Iris pigment epithelial cell (primary cell): ENCODE measurements around the gene UGT2B11.
"Not testable (repeated sequence)": the region's sequence is repeated elsewhere in the genome, so short reads cannot be mapped to it uniquely, and the experiment has no call there.

ENCODE experiments used
- DNase-seq: peaks from one replicate; pipeline ENCODE4 v3.0.0-alpha.2; 2011; ENCODE audit warnings: low read depth

UGT2B11 gene

DNA sequence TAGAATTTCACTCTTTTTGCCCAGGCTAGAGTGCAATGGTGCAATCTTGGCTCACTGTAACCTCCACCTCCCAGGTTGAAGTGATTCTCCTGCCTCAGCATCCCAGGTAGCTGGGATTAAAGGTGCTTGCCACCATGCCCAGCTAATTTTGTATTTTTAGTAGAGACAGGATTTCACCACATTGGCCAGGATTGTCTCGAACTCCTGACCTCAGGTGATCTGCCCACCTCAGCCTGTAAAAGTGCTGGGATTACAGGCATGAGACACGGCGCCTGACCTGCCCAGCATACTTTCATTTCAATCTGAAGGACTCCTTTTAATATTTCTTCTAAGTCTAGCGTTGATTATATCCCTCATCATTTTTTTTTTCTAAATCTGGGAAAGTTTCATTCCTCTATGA lies 45.4 kb downstream of the UGT2B11 start:
- not testable (repeated sequence) for DNase-seq

DNA sequence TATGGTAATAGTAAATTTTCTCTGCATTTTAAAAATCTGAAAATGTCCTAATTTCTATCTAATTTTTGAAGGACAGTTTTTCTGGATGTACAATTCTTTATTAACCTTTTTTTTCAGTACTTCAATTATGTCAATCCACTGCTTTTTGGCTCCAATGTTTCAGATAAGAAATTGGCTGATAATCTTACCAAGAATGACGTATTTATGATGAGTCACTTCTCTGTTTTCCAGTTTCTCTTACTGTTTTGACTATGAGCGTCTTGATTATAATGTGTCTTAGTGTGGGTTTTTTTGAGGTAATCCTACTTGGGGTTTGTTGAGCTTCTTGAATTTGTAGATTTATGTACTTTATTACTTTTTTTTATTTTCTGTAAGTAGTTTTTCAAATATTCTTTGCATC lies 47.2 kb downstream of the UGT2B11 start:
- DNase-seq: peak; percentile 3

GRCh38 chr4:69166376-69166775 lies 48.2 kb downstream of the UGT2B11 start:
- not testable (repeated sequence) for DNase-seq

DNA sequence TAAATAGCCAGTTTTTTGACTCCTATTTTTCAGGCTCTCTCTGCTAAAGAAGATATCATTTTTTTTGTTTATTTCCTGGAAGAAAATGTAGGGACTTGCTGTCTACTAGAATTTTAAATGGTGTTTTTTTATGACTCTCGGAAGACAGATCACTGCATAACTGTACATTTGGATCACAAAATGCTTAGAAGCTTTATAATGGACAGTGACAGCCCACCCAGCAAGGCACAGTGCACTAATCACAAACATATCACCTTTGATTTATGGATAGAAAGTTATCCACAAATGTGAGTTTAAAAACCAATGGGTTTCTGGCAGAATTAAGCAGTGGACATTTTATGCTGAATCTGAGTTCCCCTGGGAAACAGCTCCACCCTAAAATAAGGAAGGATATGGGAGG lies 48.8 kb downstream of the UGT2B11 start:
- not testable (repeated sequence) for DNase-seq

DNA sequence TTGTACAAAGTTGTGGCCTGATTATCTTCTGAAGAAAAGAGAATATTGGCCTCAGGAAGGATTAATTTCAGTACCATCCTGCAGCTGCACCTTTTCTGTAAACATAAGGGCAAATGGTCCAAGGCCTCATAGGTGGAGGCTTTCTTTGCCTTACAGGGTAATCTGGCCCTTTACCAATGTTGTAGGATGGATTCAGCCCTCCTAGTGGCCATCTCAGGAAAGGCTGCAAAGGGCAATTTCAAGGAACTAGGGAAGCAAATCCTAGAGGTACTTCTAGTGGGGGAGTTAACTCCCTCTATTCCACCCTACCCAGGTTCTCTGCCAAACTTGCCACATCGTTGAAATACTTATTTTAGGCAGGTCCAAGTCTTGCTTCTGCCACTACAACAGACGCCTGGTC lies 57.6 kb downstream of the UGT2B11 start:
- DNase-seq: peak; percentile 13

- DNase-seq: no peak
Measured at GRCh38 chr4:69154021-69154420, 60.5 kb downstream of the UGT2B11 start.
